Brain pericyte (primary cell): ENCODE measurements around the gene HBS1L.

ENCODE experiments used
- DNase-seq: peaks from one replicate; pipeline ENCODE4 v3.0.0-alpha.2; 2012; ENCODE audit warnings: low read depth, low spot score

The HBS1L gene

GRCh38 chr6:135054569-135055498 is at the start of gene HBS1L:
Gene HBS1L, minus strand, starts transcription at chr6:135054822. Its CDS starts 131 bp downstream, at chr6:135054691.
- peak; percentile 95 for DNase-seq

GRCh38 chr6:135104199-135104598 is 49.6 kb upstream of the HBS1L start:
- DNase-seq = no peak

- no peak for DNase-seq
Observed at GRCh38 chr6:135102191-135102590, 47.6 kb upstream of the HBS1L start.

- DNase-seq = no peak
Observed at GRCh38 chr6:135097172-135097571, 42.5 kb upstream of the HBS1L start.

GRCh38 chr6:135096403-135097130 is 41.9 kb upstream of the HBS1L start:
- DNase-seq = no peak

- DNase-seq = no peak
Observed at GRCh38 chr6:135095716-135096115, 41.1 kb upstream of the HBS1L start.

- DNase-seq = no peak
Observed at GRCh38 chr6:135094403-135094821, 39.8 kb upstream of the HBS1L start.

GRCh38 chr6:135093578-135093977 is 39.0 kb upstream of the HBS1L start:
- DNase-seq = no peak

GRCh38 chr6:135092724-135093123 is 38.1 kb upstream of the HBS1L start:
- no peak for DNase-seq

GRCh38 chr6:135090819-135091218 is 36.2 kb upstream of the HBS1L start:
- DNase-seq = no peak

- DNase-seq = no peak
Observed at GRCh38 chr6:135089901-135090300, 35.3 kb upstream of the HBS1L start.

- DNase-seq = no peak
Observed at GRCh38 chr6:135088818-135089809, 34.5 kb upstream of the HBS1L start.

- DNase-seq = no peak
Observed at GRCh38 chr6:135088281-135088680, 33.7 kb upstream of the HBS1L start.

GRCh38 chr6:135087803-135088202 is 33.2 kb upstream of the HBS1L start:
- DNase-seq = no peak

- DNase-seq = no peak
Observed at GRCh38 chr6:135087403-135087802, 32.8 kb upstream of the HBS1L start.

GRCh38 chr6:135086414-135086764 is 31.8 kb upstream of the HBS1L start:
- no peak for DNase-seq

GRCh38 chr6:135085700-135086413 is 31.2 kb upstream of the HBS1L start:
- DNase-seq = no peak

GRCh38 chr6:135084916-135085269 is 30.3 kb upstream of the HBS1L start:
- no peak for DNase-seq

- DNase-seq = no peak
Observed at GRCh38 chr6:135084001-135084915, 29.6 kb upstream of the HBS1L start.

GRCh38 chr6:135081966-135082365 is 27.3 kb upstream of the HBS1L start:
- no peak for DNase-seq
